AG08396 (cell line): ENCODE results near the gene PRKX.
A peak's percentile ranks its signal among the peaks of the same experiment; 100 is the strongest.
"Not testable (repeated sequence)": the region's sequence is repeated elsewhere in the genome, so short reads cannot be mapped to it uniquely, and the experiment has no call there.

Experiments
- DNase-seq: peaks from one replicate; pipeline ENCODE4 v3.0.0; 2012; ENCODE audit warnings: low spot score, mixed read lengths

Gene PRKX

DNA sequence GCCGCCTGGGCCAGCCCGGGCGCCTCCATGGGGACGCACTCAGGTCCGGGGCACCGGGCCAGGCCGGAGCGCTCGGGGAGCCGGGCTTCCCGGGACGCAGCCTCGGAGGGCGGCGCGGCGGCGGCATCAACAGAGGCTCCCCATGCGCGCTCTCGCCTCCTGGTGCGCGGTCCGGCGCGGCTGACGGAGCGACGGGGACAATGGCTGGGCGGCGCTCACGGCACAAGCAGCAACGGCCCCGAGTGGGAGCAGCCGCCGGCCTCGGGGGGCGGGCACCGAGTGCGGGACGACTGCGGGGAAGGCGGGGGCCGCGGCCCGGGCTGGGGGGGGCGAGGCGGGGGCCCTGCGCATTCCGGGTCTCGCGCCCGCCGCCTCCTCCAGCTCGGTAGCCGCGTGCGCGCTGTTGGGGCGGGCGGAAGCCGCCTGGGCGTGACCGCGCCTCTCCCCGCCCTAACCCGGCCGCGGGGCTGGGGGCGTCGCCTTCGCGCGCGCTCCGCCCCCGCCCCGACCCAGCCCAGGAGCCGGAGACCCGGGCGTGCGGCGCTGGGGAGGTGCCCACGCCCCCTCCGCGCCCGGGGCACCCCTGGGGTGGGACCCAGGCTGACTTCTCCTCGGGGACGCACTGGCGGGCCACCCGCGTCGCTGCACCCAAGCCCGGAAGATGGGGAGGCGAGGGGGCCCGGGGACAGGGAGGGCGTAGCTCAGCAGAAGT lies at the start of gene PRKX:
PRKX (minus strand) TSS at position 425 of the 712 bp plus-strand sequence; CDS start at position 29, 396 bp downstream.
- DNase-seq: peak; percentile 81

- no peak for DNase-seq
Measured at GRCh38 chrX:3763111-3763510, 49.7 kb upstream of the PRKX start.

GRCh38 chrX:3757510-3758025 lies 44.1 kb upstream of the PRKX start:
- DNase-seq: no peak

DNA sequence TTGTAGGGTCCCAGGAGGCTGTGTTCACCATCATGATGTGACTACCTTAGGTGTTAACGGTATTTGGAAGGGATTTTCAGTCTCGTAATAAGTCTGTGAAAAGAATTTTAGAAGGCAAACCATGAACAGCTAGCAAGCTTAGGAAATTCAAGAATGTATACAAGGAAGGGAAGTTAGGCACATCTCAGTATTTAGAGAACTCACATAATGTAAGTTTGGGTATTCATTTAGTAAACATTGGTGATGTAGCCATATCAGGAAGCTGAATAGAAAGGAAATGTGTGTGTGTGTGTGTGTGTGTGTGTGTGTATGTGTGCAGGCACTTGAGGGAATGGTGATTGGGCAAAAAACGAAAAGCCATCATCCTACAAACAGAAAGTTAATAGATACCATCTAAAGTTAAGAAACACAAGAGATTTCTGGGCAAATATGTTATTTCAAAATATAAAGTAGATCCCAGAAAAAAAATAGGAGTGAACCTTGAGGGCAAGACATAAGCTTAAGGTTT lies 34.7 kb upstream of the PRKX start:
- DNase-seq: no peak

DNA sequence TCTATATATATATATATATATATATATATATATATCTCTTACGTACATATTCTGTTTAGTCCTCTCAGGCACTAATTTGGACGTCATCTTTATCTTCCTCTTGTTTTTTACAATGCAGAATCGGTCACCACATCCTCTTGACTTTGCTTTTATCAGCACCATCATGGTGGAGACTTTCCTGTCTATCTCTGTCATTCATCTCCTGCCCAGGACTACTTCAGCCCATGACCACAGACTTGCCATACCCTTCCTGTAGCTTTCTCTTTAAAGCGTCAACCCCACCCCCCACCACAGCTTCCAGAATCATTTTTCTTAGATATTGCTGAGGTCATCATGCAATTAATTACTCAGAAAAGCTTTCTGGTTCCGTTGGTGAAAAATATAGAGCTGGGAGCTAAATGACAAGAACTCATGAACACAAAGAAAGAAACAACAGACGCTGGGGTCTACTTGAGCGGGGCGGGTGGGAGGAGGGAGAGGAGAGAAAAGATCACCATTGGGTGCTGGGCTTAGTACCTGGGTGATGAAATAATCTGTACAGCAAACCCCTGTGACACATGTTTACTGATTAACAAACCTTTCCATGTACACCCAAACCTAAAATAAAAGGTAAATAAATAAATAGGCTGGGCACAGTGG lies 30.5 kb upstream of the PRKX start:
- DNase-seq: no peak

DNA sequence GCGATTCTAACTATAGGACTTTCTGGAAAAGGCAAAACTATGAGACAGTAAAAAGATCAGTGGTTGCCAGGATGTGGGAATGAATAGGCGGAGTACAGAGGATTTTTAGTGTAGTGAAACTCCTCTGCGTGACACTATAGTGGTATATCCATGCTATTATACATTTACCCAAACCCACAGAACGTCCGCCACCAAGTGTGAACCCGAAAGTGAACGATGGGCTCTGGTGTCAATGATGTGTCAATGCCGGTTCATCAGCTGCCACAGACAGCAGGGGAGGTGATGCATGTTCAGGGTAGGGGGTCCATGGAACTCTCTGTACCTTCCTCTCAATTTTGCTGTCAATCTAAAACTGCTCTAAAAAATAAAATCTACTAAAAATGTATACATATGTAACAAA lies 27.5 kb upstream of the PRKX start:
- not testable (repeated sequence) for DNase-seq

GRCh38 chrX:3738509-3738908 lies 25.1 kb upstream of the PRKX start:
- DNase-seq: no peak

GRCh38 chrX:3736536-3736935 lies 23.1 kb upstream of the PRKX start:
- not testable (repeated sequence) for DNase-seq

GRCh38 chrX:3735891-3736290 lies 22.4 kb upstream of the PRKX start:
- not testable (repeated sequence) for DNase-seq

- DNase-seq: not testable (repeated sequence)
Measured at GRCh38 chrX:3734456-3734855, 21.0 kb upstream of the PRKX start.

GRCh38 chrX:3733043-3733430 lies 19.6 kb upstream of the PRKX start:
- DNase-seq: no peak

GRCh38 chrX:3732326-3733042 lies 19.0 kb upstream of the PRKX start:
- DNase-seq: not testable (repeated sequence)

- DNase-seq: no peak
Measured at GRCh38 chrX:3728454-3728853, 15.0 kb upstream of the PRKX start.

DNA sequence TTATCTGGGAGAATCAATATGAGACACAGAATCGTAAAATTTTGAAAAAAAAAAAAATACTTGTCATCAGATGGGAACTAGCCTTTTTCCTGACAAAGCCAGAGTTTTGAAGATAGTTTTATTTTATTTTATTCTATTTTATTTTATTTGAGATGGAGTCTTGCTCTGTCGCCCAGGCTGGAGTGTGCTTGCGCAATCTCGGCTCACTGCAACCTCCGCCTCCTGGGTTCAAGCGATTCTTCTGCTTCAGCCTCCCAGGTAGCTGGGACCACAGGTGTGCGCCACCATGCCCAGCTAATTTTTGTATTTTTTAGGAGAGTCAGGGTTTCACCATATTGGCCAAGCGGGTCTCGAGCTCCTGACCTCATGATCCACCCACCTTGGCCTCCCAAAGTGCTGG lies 10.0 kb upstream of the PRKX start:
- DNase-seq: not testable (repeated sequence)

GRCh38 chrX:3717742-3718420 lies 4.4 kb upstream of the PRKX start:
- DNase-seq: no peak

DNA sequence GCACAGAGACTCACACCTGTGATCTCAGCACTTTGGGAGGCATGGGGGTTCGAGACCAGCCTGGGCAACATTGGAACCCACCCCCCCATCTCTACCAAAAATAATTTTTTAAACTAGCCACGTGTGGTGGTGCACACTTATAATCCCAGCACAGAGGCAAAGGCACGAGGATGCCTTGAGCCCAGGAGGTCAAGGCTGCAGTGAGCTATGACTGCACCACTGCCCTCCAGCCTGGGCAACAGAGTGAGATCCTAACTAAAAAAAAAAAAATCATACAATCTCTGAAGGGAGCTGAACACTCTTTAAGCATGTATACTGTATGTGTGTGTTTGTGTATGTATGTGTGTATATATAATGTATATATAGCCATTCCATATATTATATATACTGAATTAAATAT lies 2.5 kb upstream of the PRKX start:
- no peak for DNase-seq

DNA sequence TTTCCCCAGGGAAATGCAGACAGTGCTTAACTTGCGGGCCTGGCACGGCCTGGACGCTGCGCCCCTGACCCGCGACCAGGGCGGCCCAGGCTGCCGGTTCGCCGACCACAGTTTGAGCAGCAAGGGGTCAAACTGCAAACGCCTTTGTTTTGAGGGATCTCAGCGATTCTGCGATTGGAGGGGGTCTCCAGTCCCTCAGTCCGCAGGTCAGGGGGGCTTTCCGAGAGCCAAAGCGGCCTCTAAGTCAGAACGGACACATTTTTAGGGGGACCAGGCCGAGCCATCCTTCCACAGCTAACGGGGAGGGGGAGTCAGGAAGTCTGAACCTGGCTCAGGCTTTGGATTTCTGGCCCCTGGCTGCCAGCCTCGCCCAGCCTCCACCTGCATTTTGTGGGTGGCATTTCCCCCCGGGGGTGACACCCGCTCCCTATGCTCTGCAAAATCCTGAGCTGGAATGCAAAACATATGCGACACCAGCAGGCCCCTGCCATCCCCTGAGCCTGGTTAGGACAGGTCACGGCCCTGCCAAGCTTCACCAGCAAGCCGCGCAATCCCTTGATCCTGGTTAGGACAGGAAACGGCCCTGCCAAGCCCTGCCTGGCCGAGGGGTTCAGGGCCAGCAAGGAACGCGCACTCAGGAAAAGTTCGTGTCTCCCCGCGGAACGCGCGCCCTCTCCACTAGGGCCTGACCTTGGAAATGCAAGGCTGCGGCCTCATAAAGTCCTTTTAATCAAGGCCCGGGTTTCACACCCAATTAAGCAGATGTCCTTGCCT lies 1.4 kb upstream of the PRKX start:
- DNase-seq: not testable (repeated sequence)

GRCh38 chrX:3713937-3714434 lies 537 bp upstream of the PRKX start:
- DNase-seq: peak; percentile 24

- no peak for DNase-seq
Measured at GRCh38 chrX:3712870-3713224, 602 bp downstream of the PRKX start.

DNA sequence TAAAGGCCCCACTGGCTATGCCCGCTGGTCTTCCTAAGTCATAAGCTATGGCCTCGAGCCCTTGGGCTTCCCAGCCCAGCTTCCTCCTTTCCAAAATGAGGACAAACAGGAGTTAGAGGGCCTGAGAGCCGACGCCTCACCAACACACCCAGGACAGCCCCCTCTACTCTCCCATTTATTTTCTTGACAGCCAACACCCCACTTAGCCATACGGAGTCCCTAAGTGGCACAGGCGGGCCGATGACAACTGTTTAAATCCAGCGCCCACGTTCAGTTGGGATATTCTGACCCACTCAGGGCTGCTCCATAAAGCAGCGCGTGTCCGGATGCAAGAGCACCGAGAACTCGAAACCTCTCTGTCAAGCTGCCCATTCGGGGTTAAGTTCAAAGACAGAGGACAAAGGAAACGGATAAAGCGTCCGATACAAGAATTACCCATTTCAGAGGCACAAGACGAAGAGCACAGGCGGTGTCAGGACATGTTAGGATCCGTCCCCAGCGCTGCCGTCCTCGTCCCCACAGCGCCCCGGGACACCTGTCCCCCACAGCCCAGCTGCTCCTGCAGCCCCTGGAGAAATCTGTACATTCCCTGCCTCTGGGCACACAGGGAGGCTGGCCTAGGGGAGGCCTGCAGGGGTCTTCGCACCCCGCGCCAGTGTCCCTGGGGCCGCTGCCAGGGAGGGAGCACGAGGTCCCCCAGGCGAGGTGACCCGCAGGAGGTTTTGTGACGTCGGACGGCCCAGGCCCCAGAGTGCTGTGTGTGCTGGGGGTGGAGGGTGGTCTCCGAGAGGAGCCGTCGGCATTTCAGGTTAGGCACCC lies 1.2 kb downstream of the PRKX start:
- DNase-seq: peak; percentile 27
